GM12801 (cell line): ENCODE data around the gene OGA.

Source experiments
- CTCF ChIP-seq: IDR thresholded peaks from one replicate; pipeline ENCODE4 v1.5.1; 2011; ENCODE audit warnings: control low read depth; ENCODE audit not compliant: insufficient read length; ENCODE audit errors: extremely low read depth

Gene OGA

DNA sequence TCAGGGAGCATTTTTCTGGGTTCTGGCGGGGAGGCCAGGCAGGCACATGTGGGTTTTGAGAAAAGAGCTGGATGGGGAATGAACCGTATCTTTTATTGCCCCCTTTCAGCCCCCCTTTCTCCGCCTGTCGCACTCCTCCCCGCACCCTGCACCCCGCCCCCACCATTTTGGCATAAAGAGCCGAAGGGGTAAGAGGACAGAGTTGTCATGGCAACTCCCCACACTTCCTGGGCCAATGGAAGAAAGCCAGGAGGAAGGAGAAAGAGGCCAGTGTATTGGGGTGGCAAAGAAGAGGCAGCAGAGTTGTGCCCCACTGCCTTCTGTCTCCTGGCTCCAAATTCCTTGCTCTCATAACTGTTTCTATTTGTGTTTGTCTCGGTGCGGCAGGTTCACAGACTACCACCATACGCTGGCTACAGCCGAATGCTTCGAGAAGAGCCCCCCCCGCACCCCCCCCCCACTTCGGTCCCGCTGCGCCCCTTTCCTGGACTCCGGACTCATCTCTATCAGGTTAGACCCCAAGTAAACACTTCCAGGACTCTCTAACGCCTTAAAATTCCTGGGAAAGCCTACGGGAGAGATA, 21.9 kb upstream of the OGA start:
- TF ChIP-seq CTCF = no peak

DNA sequence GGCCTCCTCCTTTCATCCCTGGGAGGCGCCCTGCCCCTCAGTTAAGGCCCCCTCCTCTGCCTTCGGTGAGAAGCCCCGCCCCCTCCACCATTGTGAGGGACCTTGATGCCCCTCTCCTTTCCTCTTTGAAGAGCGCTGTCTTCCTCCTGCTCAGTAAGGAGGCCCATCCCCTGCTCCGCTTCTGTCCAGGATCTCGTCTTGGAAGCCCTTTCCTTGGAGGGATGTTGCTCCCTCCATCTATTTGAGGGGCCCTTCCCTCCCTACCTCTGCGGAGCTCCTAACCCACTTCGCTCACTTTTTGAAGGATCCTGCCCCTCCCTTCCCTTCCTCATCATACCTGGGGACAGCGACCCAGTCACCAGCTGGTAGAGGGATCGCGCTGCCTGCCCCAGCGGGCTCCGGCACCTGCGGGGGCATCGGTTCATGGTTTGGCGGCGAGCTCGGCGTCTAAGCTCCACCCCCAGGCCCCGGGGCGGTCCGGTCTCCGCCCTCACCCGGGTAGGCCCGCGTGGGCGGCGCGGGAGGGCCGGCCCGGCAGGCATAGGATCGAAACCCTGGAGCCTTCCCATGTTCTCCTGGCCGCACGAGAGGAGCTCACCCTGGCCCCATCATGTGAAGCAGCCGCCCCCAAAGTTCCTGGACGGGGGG, 21.3 kb upstream of the OGA start:
- TF ChIP-seq CTCF = no peak

DNA sequence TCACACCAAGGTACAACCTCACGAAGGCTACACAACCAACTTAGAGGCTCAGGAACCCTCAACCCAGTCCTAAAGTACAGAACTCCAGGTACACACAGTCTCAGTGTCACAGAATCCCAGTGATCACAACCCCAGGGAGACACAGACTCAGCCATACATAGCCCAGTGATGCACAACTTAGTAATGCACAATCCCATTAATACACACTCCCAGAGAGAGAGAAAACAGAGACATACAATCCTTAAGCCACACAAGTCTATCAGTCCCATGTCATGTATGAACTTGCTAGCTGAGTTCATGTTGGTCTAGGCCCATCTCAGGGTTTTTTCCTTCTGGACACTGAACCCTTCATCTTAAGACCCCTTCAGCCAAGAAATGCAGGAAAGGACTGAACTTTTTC, 20.8 kb upstream of the OGA start:
- TF ChIP-seq CTCF = no peak

DNA sequence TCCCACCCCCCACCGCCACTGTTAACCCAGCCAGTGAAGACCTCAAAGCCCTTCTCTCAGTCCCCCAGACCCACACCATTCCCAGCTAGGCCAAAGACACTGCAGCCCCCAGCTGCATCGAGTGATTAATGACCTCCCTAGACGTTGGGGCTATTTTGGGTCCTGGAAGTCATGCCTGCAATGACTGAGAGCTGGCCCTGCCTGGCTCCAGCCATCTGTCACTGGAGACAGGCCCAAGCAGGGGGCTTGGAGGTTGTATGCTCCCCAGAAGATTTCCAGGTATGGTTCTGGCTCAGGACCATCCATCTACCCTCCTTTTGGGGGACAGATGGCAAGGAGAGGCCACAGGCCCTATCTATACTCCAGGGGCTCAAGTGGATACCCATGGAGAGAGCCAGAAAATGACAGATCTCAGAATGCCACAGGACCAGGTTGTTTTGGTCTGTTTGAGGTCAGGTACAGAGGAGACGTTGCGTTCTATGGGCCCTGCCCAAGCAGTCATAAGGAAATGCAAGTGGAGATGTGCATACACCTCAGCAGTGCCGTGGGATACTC, 20.2 kb upstream of the OGA start:
- no peak for TF ChIP-seq CTCF

GRCh38 chr10:101837748-101838147, 19.5 kb upstream of the OGA start:
- TF ChIP-seq CTCF = no peak

GRCh38 chr10:101835362-101835761, 17.1 kb upstream of the OGA start:
- no peak for TF ChIP-seq CTCF

DNA sequence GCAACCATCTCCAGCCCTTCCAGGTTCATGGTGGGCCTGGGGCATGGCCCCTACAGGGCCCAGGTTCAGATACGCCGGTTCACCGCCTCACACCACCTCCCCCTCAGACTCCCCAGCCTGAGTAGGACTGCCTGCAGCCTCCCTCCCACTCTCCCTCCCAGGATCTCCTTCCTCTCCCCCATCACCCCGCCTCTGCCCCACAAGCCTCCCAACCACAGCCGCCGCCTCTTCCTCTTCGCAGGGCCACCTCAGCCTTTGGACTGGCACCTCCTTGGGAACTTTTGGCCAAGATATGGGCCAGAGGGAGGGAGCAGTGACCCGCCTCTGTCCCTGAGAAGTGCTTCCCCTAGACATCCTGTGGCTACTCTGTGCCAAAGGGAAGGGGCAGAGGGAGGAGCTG, 16.1 kb upstream of the OGA start:
- no peak for TF ChIP-seq CTCF
